Urinary bladder (tissue), 4 donors: ENCODE results near the gene ZNF490. TPM values are rescaled to one million over a fixed set of nuclear protein-coding genes. Genes with fewer than 3 reads are reported as not detected.

ENCODE experiments used
- DNase-seq: peaks from one replicate; pipeline ENCODE4 v3.0.0-alpha.2; 2015; ENCODE audit errors: extremely low spot score
- H3K27ac ChIP-seq: one replicate; pipeline ENCODE4 v1.5.1; 2013; ENCODE audit warnings: low read depth, mild to moderate bottlenecking, moderate library complexity
- H3K36me3 ChIP-seq: one replicate; pipeline ENCODE4 v1.6.1; 2013; ENCODE audit warnings: mild to moderate bottlenecking, moderate library complexity; ENCODE audit not compliant: insufficient read depth
- H3K4me1 ChIP-seq: one replicate; pipeline ENCODE4 v1.6.1; 2013; ENCODE audit warnings: mild to moderate bottlenecking, moderate library complexity; ENCODE audit not compliant: insufficient read depth
- H3K4me3 ChIP-seq: one replicate; pipeline ENCODE4 v1.5.1; 2013; ENCODE audit warnings: low read depth, low read length
- WGBS: extraction: QIAGEN DNeasy Blood & Tissue Kit; methylation state at CpG from one replicate; pipeline ENCODE4 v1.1.7; 2013; 5-methylcytosine and 5-hydroxymethylcytosine counted together
- polyA plus RNA-seq: library from polyadenylated mRNA; stranded (reverse); fragments of 200-250 nt; gene quantifications from one replicate; pipeline ENCODE4 v1.2.3, GENCODE V29; 2013
- total RNA-seq: library from RNA; depleted of rRNA; stranded (reverse); fragments of >200 nt; gene quantifications from one replicate; pipeline ENCODE4 v1.2.3, GENCODE V29; 2014
- donor health status: healthy with polysubstance abuse.
- donor health status: healthy.

The ZNF490 gene
- total and polyA plus RNA-seq, 2 donors = 1.0 to 9.0 TPM

DNA sequence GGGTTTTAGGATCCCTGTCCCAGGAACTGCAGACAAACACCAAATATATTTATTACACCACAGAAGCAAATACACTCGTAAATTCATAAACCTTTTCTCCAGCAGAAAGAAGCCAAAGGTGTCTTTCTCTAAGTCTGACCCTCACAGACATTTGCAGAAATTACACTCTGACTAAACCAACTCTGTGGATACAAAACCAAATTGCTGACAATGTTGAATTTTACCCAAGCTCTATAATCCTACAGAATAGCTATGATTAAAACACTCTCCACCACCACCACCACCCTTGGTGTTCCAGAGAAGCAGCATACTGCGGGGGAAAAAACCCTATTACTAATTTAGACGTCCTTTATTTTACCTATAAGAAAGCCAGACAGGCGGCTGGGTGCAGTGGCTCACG, 64.5 kb downstream of the ZNF490 start:
- H3K36me3 ChIP-seq = no peaks in the 10 kb centered on the region
- no peak overlapping the region for H3K27ac ChIP-seq
- no peak overlapping the region for H3K4me3 ChIP-seq
- 92% methylated on average over 5 of the region's 5 CpGs for WGBS
- H3K4me1 ChIP-seq = peaks cover 1% of the 10 kb centered on the region
- no peak for DNase-seq

DNA sequence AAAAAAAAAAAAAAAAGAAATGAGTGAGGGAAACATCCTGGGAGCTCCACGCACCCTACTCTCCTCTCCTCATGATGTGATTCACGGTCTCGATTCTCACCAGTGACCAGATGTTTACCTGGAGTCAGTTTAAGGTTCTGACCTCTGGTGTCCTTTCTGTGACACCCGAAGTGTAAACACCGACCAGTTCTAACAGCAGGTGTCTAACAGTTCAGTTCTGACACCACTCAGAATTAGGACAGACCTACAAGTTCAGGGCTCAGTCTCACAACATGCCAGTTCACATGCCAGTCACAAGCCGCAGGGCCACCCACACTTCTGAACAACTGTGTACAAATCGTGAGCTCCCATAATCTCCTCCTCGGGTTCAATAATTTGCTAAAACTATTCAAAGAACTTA, 65.3 kb downstream of the ZNF490 start:
- WGBS = 91% methylated on average over 8 of the region's 8 CpGs
- DNase-seq = no peak
- no peak overlapping the region for H3K4me3 ChIP-seq
- H3K36me3 ChIP-seq = no peaks in the 10 kb centered on the region
- H3K27ac ChIP-seq = no peak overlapping the region
- peaks cover 1% of the 10 kb centered on the region for H3K4me1 ChIP-seq

DNA sequence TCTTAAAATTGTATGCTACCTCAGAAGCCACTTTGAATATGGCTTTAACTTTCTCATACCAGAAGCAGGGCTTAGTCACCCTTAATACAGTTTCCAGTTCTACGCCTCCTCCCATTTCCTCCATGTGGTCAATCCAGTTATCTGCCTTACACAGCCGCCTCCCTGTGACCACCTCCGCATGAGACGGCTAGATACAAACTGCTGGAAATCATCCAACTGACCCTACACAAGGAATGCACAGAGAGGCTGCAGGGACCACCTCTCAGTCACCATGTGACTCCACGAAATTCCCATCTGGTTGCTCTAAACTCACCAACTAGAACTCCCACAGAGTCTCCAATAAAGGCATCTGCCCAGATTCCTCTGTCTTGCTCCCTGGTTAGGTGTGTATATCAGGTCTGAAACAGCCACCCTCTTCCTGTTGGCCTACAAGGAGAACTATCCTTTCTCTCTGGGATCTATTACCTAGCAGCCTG, 66.2 kb downstream of the ZNF490 start:
- WGBS = 76% methylated on average over 5 of the region's 5 CpGs
- Histone ChIP-seq H3K4me3 (no peak overlapping the region), H3K27ac (no peak overlapping the region), H3K4me1 (no peaks in the 10 kb centered on the region), H3K36me3 (no peaks in the 10 kb centered on the region)
- DNase-seq = no peak

DNA sequence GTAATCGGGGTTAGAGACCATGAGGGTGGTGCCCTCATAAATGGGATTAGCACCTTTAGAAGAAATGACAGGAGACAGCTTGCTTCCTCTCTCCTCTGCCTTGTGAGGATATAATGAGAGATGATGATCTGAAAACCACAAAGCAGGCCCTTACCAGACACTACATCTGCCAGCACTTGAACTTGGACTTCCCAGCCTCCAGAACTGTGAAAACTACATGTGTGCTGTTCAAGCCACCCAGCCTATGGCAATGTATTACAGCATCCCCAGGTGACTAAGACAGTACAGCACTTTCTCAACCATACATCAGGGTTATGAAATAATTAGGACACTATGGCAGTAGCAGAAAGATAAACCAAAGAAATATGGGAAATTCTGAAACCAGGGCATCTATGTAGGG, 66.8 kb downstream of the ZNF490 start:
- 94% methylated on average over 1 of the region's 1 CpG for WGBS
- no peak overlapping the region for H3K27ac ChIP-seq
- H3K36me3 ChIP-seq = no peaks in the 10 kb centered on the region
- no peaks in the 10 kb centered on the region for H3K4me1 ChIP-seq
- DNase-seq = no peak
- H3K4me3 ChIP-seq = no peak overlapping the region

Other genes starting within 250 kb of the ZNF490 start
- 13.4 TPM for gene ZNF442, start 245.1 kb downstream of the ZNF490 start, total RNA-seq
- 3.8 TPM for gene ZNF442, start 245.1 kb downstream of the ZNF490 start, polyA plus RNA-seq
- 12.3 TPM for gene ZNF799, start 209.5 kb downstream of the ZNF490 start, total RNA-seq
- 4.4 TPM for gene ZNF799, start 209.5 kb downstream of the ZNF490 start, polyA plus RNA-seq
- gene ZNF443, start 169.8 kb downstream of the ZNF490 start, total RNA-seq = 12.8 TPM
- 2.7 TPM for gene ZNF443, start 169.8 kb downstream of the ZNF490 start, polyA plus RNA-seq
- 16.1 TPM for gene ZNF709, start 126.0 kb downstream of the ZNF490 start, total RNA-seq
- gene ZNF709, start 126.0 kb downstream of the ZNF490 start, polyA plus RNA-seq = 1.1 TPM
- 25.0 TPM for gene ZNF564, start 59.3 kb downstream of the ZNF490 start, total RNA-seq
- 6.6 TPM for gene ZNF564, start 59.3 kb downstream of the ZNF490 start, polyA plus RNA-seq
- 38.3 TPM for gene ZNF791, start 107 bp upstream of the ZNF490 start, total RNA-seq
- gene ZNF791, start 107 bp upstream of the ZNF490 start, polyA plus RNA-seq = 12.0 TPM
- gene MAN2B1, start 55.9 kb upstream of the ZNF490 start, total RNA-seq = 31.1 TPM
- gene MAN2B1, start 55.9 kb upstream of the ZNF490 start, polyA plus RNA-seq = 60.0 TPM
- 5.1 TPM for gene WDR83, start 56.0 kb upstream of the ZNF490 start, total RNA-seq
- gene WDR83, start 56.0 kb upstream of the ZNF490 start, polyA plus RNA-seq = 17.5 TPM
- 29.9 TPM for gene DHPS, start 71.1 kb upstream of the ZNF490 start, total RNA-seq
- gene DHPS, start 71.1 kb upstream of the ZNF490 start, polyA plus RNA-seq = 99.0 TPM
- not detected for gene GNG14, start 77.2 kb upstream of the ZNF490 start, total RNA-seq
- not detected for gene GNG14, start 77.2 kb upstream of the ZNF490 start, polyA plus RNA-seq
- 2.6 TPM for gene FBXW9, start 85.8 kb upstream of the ZNF490 start, total RNA-seq
- 8.9 TPM for gene FBXW9, start 85.8 kb upstream of the ZNF490 start, polyA plus RNA-seq
- gene TNPO2, start 113.1 kb upstream of the ZNF490 start, total RNA-seq = 35.4 TPM
- gene TNPO2, start 113.1 kb upstream of the ZNF490 start, polyA plus RNA-seq = 50.7 TPM
- gene TRIR, start 123.9 kb upstream of the ZNF490 start, total RNA-seq = 59.5 TPM
- gene TRIR, start 123.9 kb upstream of the ZNF490 start, polyA plus RNA-seq = 285 TPM
- gene GET3, start 126.7 kb upstream of the ZNF490 start, total RNA-seq = 22.7 TPM
- gene GET3, start 126.7 kb upstream of the ZNF490 start, polyA plus RNA-seq = 84.4 TPM
- not detected for gene BEST2, start 141.0 kb upstream of the ZNF490 start, total RNA-seq
- not detected for gene BEST2, start 141.0 kb upstream of the ZNF490 start, polyA plus RNA-seq
- 30.2 TPM for gene HOOK2, start 164.7 kb upstream of the ZNF490 start, total RNA-seq
- gene HOOK2, start 164.7 kb upstream of the ZNF490 start, polyA plus RNA-seq = 28.4 TPM
- 107 TPM for gene JUNB, start 180.7 kb upstream of the ZNF490 start, total RNA-seq
- gene JUNB, start 180.7 kb upstream of the ZNF490 start, polyA plus RNA-seq = 545 TPM
- gene PRDX2, start 191.0 kb upstream of the ZNF490 start, total RNA-seq = 74.2 TPM
- gene PRDX2, start 191.0 kb upstream of the ZNF490 start, polyA plus RNA-seq = 245 TPM
- gene THSD8, start 191.3 kb upstream of the ZNF490 start, total RNA-seq = not detected
- gene THSD8, start 191.3 kb upstream of the ZNF490 start, polyA plus RNA-seq = not detected
- 9.5 TPM for gene RNASEH2A, start 195.8 kb upstream of the ZNF490 start, total RNA-seq
- 12.8 TPM for gene RNASEH2A, start 195.8 kb upstream of the ZNF490 start, polyA plus RNA-seq
- gene RTBDN, start 223.8 kb upstream of the ZNF490 start, total RNA-seq = not detected
- gene RTBDN, start 223.8 kb upstream of the ZNF490 start, polyA plus RNA-seq = 0.65 TPM
- gene MAST1, start 227.7 kb upstream of the ZNF490 start, total RNA-seq = 0.74 TPM
- 1.1 TPM for gene MAST1, start 227.7 kb upstream of the ZNF490 start, polyA plus RNA-seq